Psoas muscle (tissue), 8 donors: ENCODE data around the gene FARP2. TPM values are rescaled to one million over a fixed set of nuclear protein-coding genes. Genes with fewer than 3 reads are reported as not detected.

Source experiments
- ATAC-seq, 4 donors: fragments of 200-7000 bp; cut with Tn5 transposase; one replicate each; pipeline ENCODE4 v1.9.1; 2020; ENCODE audit warnings: moderate library complexity in 3 of 4, mild to moderate bottlenecking in 2 of 4
- DNase-seq, 2 donors: peaks; one replicate each; pipeline ENCODE4 v3.0.0-alpha.2; 2020
- H3K27ac ChIP-seq: fragments of 200-600 bp; one replicate; pipeline ENCODE4 v1.8.0; 2022
- H3K27me3 ChIP-seq, 3 donors: fragments of 200-600 bp in 1 of 3; one replicate each; pipeline versions ENCODE4 v1.6.1 to v1.8.0; 2013 to 2022; ENCODE audit warnings: low read length in 2 of 3, mild to moderate bottlenecking in 2 of 3, moderate library complexity in 1 of 3; ENCODE audit not compliant: insufficient read depth in 3 of 3
- H3K36me3 ChIP-seq, 2 donors: fragments of 200-600 bp in 1 of 2; one replicate each; pipeline versions ENCODE4 v1.6.1 to v1.8.0; 2013 to 2022; ENCODE audit warnings: low read depth in 1 of 2, mild to moderate bottlenecking in 1 of 2, moderate library complexity in 1 of 2; ENCODE audit not compliant: insufficient read depth in 1 of 2
- H3K4me1 ChIP-seq: fragments of 200-600 bp; one replicate; pipeline ENCODE4 v1.8.0; 2022
- H3K4me3 ChIP-seq: fragments of 200-600 bp; one replicate; pipeline ENCODE4 v1.8.0; 2022; ENCODE audit warnings: mild to moderate bottlenecking
- H3K9me3 ChIP-seq: fragments of 200-600 bp; one replicate; pipeline ENCODE4 v1.8.0; 2022
- WGBS, 3 donors: extraction: QIAGEN DNeasy Blood & Tissue Kit; methylation state at CpG; one replicate each; pipeline versions ENCODE4 v1.1.6 to v1.1.7; 2013; 5-methylcytosine and 5-hydroxymethylcytosine counted together
- intact Hi-C, 2 donors: fragments of 100-400 bp; cut with DNase I; formaldehyde crosslinking; loops; one replicate each; pipeline versions ENCODE4 v1.11.0 to v1.14.2; 2022
- polyA plus RNA-seq, 3 donors: library from polyadenylated mRNA; stranded (reverse); fragments of 200-250 nt; gene quantifications; one replicate each; pipeline ENCODE4 v1.2.3, GENCODE V29; 2013
- total RNA-seq, 4 donors: library from RNA; stranded (reverse); fragmentation: NEBNext Ultra II Directional in 2 of 4; extraction: Animal tissue kit (Norgen Biotek cat#: 25700) in 2 of 4; gene quantifications; one replicate each; pipeline versions ENCODE4 v1.2.1 to v1.2.4, GENCODE V29; 2021 to 2023
- TF ChIP-seq, protein P1 (sequence below): fragments of 200-600 bp; IDR thresholded peaks from one replicate; pipeline ENCODE4 v1.8.0; 2022; ENCODE audit warnings: antibody characterized with exemption
- donor health status: healthy with polysubstance abuse.
- donor health status: DM: no; HTN: no; CAD: no; lungs with moderate emphysema.
- donor health status: Bipolar disorder and iron deficiency.
- donor health status: healthy.
- donor health status: DM: yes; HTN: yes; CAD: no.
- donor health status: DM: no; HTN: no; CAD: no.
- donor health status: DM: no; HTN: no; CAD: no.
- donor health status: DM: yes; HTN: yes; CAD: no.

The FARP2 gene
- total and polyA plus RNA-seq, 7 donors = 5.8 to 18.4 (median 17.4) TPM

DNA sequence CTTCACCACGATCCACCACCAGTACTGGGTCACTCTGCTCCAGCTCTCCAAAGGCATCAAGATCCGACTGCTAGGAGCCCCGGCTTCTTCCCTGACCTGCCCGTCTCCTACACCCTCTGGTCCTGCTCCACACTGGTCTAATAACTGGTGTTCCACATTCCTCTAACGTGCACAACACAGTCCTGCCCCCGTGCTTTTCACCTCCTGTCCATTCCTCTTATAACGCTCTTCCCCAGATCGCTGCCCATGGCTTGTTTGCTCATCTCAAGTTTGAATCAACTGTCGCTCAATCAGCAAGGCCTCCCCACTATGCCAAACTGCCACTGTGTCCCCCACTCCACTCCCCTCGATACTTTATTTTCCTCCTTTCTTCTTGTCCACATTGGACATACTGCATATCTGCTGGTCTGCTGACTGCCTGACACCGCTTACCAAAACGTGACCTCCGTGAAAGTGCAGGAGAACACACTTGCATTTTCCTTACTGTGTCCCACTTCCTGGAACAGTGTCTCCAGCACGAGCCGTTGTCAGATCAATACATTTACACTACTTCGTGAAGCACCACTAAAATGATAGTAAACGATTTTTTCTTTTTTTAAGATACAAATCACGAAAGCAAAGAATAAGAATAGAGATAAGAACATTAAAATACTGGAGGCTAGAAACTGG, 47.1 kb upstream of the FARP2 start:
- peak overlapping the region; percentile 14 for H3K27ac ChIP-seq
- no peak overlapping the region for H3K4me3 ChIP-seq
- intact Hi-C loops = no loop called here
- no peaks in the 10 kb centered on the region for H3K27me3 ChIP-seq
- no peaks in the 10 kb centered on the region for H3K9me3 ChIP-seq
- no peaks in the 10 kb centered on the region for H3K36me3 ChIP-seq
- DNase-seq (no peak), ATAC-seq (no peak)
- TF ChIP-seq, protein P1, sequence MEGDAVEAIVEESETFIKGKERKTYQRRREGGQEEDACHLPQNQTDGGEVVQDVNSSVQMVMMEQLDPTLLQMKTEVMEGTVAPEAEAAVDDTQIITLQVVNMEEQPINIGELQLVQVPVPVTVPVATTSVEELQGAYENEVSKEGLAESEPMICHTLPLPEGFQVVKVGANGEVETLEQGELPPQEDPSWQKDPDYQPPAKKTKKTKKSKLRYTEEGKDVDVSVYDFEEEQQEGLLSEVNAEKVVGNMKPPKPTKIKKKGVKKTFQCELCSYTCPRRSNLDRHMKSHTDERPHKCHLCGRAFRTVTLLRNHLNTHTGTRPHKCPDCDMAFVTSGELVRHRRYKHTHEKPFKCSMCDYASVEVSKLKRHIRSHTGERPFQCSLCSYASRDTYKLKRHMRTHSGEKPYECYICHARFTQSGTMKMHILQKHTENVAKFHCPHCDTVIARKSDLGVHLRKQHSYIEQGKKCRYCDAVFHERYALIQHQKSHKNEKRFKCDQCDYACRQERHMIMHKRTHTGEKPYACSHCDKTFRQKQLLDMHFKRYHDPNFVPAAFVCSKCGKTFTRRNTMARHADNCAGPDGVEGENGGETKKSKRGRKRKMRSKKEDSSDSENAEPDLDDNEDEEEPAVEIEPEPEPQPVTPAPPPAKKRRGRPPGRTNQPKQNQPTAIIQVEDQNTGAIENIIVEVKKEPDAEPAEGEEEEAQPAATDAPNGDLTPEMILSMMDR = no peak
- peaks cover 93% of the 10 kb centered on the region for H3K4me1 ChIP-seq
- WGBS, 3 donors = 83 to 90% (median 86%) methylated on average over 18 of the region's 18 CpGs

DNA sequence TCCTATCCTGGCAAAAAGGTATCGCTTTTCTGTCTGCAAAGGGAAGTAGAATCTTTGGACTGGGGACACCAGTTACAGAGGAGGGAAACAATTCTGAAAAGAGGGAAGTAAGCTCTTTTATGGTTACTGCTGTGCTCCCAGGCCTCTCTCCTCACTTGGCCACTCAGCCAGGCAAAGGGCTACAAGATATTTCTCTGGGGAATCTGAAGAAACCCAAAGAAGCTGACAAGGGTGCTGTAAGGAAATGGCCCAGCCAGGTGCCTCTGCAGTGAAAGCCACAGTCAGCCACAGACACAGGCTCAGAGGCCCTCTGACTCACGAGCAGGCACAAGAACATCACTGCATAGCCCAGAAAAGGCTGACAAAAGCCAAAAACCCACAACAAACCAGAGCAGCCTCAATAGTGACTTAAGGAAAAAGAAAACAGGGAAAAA, 46.4 kb upstream of the FARP2 start:
- H3K9me3 ChIP-seq = no peaks in the 10 kb centered on the region
- peak overlapping the region; percentile 14 for H3K27ac ChIP-seq
- TF ChIP-seq, protein P1 = no peak
- WGBS, 3 donors = 60 to 82% (median 65%) methylated on average over 2 of the region's 2 CpGs
- DNase-seq (no peak), ATAC-seq (no peak)
- peaks cover 89% of the 10 kb centered on the region for H3K4me1 ChIP-seq
- no peak overlapping the region for H3K4me3 ChIP-seq
- intact Hi-C loops = no loop called here
- no peaks in the 10 kb centered on the region for H3K36me3 ChIP-seq
- H3K27me3 ChIP-seq = no peaks in the 10 kb centered on the region

DNA sequence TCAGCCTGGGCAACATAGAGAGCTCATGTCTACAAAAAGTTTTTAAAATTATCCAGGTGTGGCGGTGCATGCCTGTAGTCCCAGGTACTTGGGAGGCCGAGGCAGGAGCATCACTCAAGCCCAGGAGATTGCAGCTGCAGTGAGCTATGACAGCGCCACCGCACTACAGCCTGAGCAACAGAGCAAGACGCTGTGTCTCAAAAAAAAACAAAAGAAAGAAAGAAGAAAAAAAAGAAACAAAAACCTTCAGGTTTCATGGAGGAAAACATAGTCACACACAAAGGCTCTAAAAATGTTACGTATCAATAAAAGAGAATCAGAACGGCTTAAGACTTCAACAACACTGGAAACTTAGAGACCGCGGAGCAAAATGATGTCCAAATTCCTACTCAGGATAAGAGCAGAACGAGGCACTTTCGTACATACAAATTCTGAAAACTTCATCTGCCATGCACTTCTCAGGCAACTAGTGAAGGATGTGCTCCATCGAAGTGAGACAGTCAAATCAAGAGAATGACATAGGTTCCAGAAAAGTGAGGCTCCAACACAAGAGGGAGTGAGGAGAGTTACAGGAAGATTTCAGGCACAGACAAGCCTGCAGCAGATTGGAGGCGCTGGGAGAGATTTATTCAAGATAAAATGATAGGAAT, 45.0 kb upstream of the FARP2 start:
- TF ChIP-seq, protein P1 = no peak
- intact Hi-C loops = no loop called here

DNA sequence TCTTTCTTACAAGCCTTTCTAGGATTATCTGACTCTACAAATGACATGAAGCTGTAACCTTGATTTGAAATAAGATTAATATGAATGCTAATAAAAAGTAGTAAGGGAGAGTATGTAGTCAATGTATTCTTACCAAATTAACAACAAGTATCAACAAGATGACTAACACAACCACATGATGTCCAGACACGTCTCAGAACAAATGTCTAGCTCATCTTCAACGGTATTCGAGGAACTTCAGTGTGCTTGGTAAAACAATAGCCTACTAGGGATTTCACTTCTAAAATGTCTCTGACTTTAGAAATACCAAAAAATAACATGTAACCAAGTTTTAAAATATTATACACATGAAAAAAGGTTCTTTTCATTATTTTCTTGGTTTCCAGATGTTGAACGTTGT, 44.0 kb upstream of the FARP2 start:
- Histone ChIP-seq H3K9me3 (no peaks in the 10 kb centered on the region), H3K36me3 (no peaks in the 10 kb centered on the region), H3K27ac (peak overlapping the region; percentile 98), H3K4me1 (peaks cover 77% of the 10 kb centered on the region), H3K27me3 (no peaks in the 10 kb centered on the region), H3K4me3 (no peak overlapping the region)
- TF ChIP-seq, protein P1 = no peak
- intact Hi-C loops = no loop called here
- DNase-seq (no peak), ATAC-seq (no peak)
- WGBS, 3 donors = 47 to 64% (median 50%) methylated on average over 4 of the region's 4 CpGs

More for the DNA sequence above, 45.0 kb upstream of the FARP2 start:
- Histone ChIP-seq H3K27me3 (no peaks in the 10 kb centered on the region), H3K4me1 (peaks cover 76% of the 10 kb centered on the region), H3K4me3 (no peak overlapping the region), H3K36me3 (no peaks in the 10 kb centered on the region), H3K27ac (peak overlapping the region; percentile 98), H3K9me3 (no peaks in the 10 kb centered on the region)
- no peak for ATAC-seq
- 90 to 93% (median 92%) methylated on average over 13 of the region's 13 CpGs for WGBS, 3 donors
- DNase-seq = no peak
